GM23338 (cell line): Measurements from ENCODE around the gene RIT2. TPM values are rescaled to one million over a fixed set of nuclear protein-coding genes. Genes with fewer than 3 reads are reported as not detected.

Experiments
- ATAC-seq: fragments of 200-7000 bp; cut with Tn5 transposase; 3 replicates; pipeline ENCODE4 v1.9.1; 2020
- DNase-seq: peaks from one replicate; pipeline ENCODE4 v3.0.0-alpha.2; 2015; ENCODE audit warnings: low spot score
- H2AFZ ChIP-seq: fragments of 200-600 bp; sonication (generic); 2 replicates; pipeline ENCODE4 v1.8.0; 2016; ENCODE audit warnings: antibody characterized with exemption, mild to moderate bottlenecking, moderate library complexity
- H3F3A ChIP-seq: fragments of 200-600 bp; sonication (generic); replicated peaks from 2 replicates; pipeline ENCODE4 v1.8.0; 2017; ENCODE audit warnings: antibody characterized with exemption, mixed run types, low read depth
- H3K27ac ChIP-seq: fragments of 200-600 bp; sonication (generic); 2 replicates; pipeline ENCODE4 v1.6.1; 2016; ENCODE audit warnings: low read depth
- H3K27me3 ChIP-seq: fragments of 200-600 bp; sonication (generic); 2 replicates; pipeline ENCODE4 v1.8.0; 2016; ENCODE audit warnings: mild to moderate bottlenecking, mixed run types, moderate library complexity; ENCODE audit not compliant: insufficient read depth
- H3K36me3 ChIP-seq: fragments of 200-600 bp; sonication (generic); 2 replicates; pipeline ENCODE4 v1.8.0; 2016; ENCODE audit warnings: mild to moderate bottlenecking; ENCODE audit not compliant: insufficient read depth
- H3K4me1 ChIP-seq: fragments of 200-600 bp; sonication (generic); 2 replicates; pipeline ENCODE4 v1.8.0; 2016; ENCODE audit warnings: mild to moderate bottlenecking, moderate library complexity; ENCODE audit not compliant: insufficient read depth
- H3K4me2 ChIP-seq: fragments of 200-600 bp; sonication (generic); 2 replicates; pipeline ENCODE4 v1.7.1; 2017; ENCODE audit warnings: mixed run types
- H3K4me3 ChIP-seq: fragments of 200-600 bp; sonication (generic); 2 replicates; pipeline ENCODE4 v1.6.1; 2016; ENCODE audit warnings: mixed run types
- H3K79me2 ChIP-seq: fragments of 200-600 bp; sonication (generic); replicated peaks from 2 replicates; pipeline ENCODE4 v1.8.0; 2017; ENCODE audit warnings: mild to moderate bottlenecking; ENCODE audit not compliant: insufficient read depth
- H3K9me2 ChIP-seq: fragments of 200-600 bp; sonication (generic); 2 replicates; pipeline ENCODE4 v1.8.0; 2017; ENCODE audit not compliant: insufficient read depth
- H4K20me1 ChIP-seq: fragments of 200-600 bp; sonication (generic); replicated peaks from 2 replicates; pipeline ENCODE4 v1.8.0; 2017; ENCODE audit warnings: mild to moderate bottlenecking; ENCODE audit not compliant: insufficient read depth
- H3K27ac Mint-ChIP-seq: 2 replicates; pipeline ENCODE4 v1.8.0; 2020; ENCODE audit warnings: inconsistent platforms, mild to moderate bottlenecking, moderate library complexity, mixed read lengths
- H3K27me3 Mint-ChIP-seq: 3 replicates; pipeline ENCODE4 v1.8.0; 2022; ENCODE audit warnings: low read depth, mild to moderate bottlenecking, moderate library complexity, mixed read lengths, inconsistent platforms; ENCODE audit not compliant: insufficient read depth, poor library complexity
- H3K36me3 Mint-ChIP-seq: 3 replicates; pipeline ENCODE4 v1.8.0; 2021; ENCODE audit warnings: low read depth, mild to moderate bottlenecking, inconsistent platforms, moderate library complexity, mixed read lengths
- H3K4me1 Mint-ChIP-seq: 3 replicates; pipeline ENCODE4 v1.8.0; 2020; ENCODE audit warnings: mild to moderate bottlenecking, inconsistent platforms, mixed read lengths
- H3K4me3 Mint-ChIP-seq: 3 replicates; pipeline ENCODE4 v1.8.0; 2021; ENCODE audit warnings: moderate library complexity, mild to moderate bottlenecking, inconsistent platforms, mixed read lengths
- H3K9me3 Mint-ChIP-seq: 3 replicates; pipeline ENCODE4 v1.8.0; 2020; ENCODE audit warnings: moderate library complexity, mild to moderate bottlenecking, inconsistent platforms, mixed read lengths
- CREB1 ChIP-seq: fragments of 250-450 bp; sonication (Bioruptor Pico); IDR thresholded peaks from 2 replicates; pipeline ENCODE4 v1.5.0; 2020; ENCODE audit warnings: low read depth, mild to moderate bottlenecking, moderate library complexity
- CTCF ChIP-seq, 2 experiments: fragments of 200-600 bp in 1 of 2; sonication (generic) in 1 of 2; conservative IDR thresholded peaks; 2 replicates each; pipeline versions ENCODE4 v1.5.1 to v1.6.1; 2016 to 2017; ENCODE audit warnings: antibody characterized with exemption in 2 of 2, low read depth in 2 of 2, mild to moderate bottlenecking in 2 of 2, moderate library complexity in 1 of 2
- EZH2 ChIP-seq: fragments of 200-600 bp; sonication (generic); IDR thresholded peaks from one replicate; pipeline ENCODE4 v1.8.0; 2017; ENCODE audit warnings: antibody characterized with exemption, mild to moderate bottlenecking, low read depth; ENCODE audit not compliant: unreplicated experiment
- EZH2phosphoT487 ChIP-seq: fragments of 200-600 bp; sonication (generic); IDR thresholded peaks from one replicate; pipeline ENCODE4 v1.8.1; 2018; ENCODE audit warnings: antibody characterized with exemption; ENCODE audit not compliant: unreplicated experiment
- JUNB ChIP-seq: IDR thresholded peaks from one replicate; pipeline ENCODE4 v1.6.1; 2016; ENCODE audit warnings: antibody characterized with exemption; ENCODE audit not compliant: unreplicated experiment
- NANOG ChIP-seq: IDR thresholded peaks from 2 replicates; pipeline ENCODE4 v1.6.1; 2016; ENCODE audit warnings: antibody characterized with exemption, borderline replicate concordance
- POLR2AphosphoS5 ChIP-seq: IDR thresholded peaks from 2 replicates; pipeline ENCODE4 v1.6.1; 2016; ENCODE audit warnings: antibody characterized with exemption, low read depth
- REST ChIP-seq: IDR thresholded peaks from one replicate; pipeline ENCODE4 v1.6.1; 2018; ENCODE audit warnings: antibody characterized with exemption; ENCODE audit not compliant: unreplicated experiment
- STAT1 ChIP-seq: IDR thresholded peaks from one replicate; pipeline ENCODE4 v1.6.1; 2016; ENCODE audit warnings: antibody characterized with exemption; ENCODE audit not compliant: unreplicated experiment
- ZNF114 ChIP-seq: fragments of 250-450 bp; sonication (Bioruptor Pico); IDR thresholded peaks from 2 replicates; pipeline ENCODE4 v1.5.0; 2020; ENCODE audit warnings: mild to moderate bottlenecking, moderate library complexity
- ZNF331 ChIP-seq: fragments of 250-450 bp; sonication (Bioruptor Pico); IDR thresholded peaks from 2 replicates; pipeline ENCODE4 v1.5.0; 2020; ENCODE audit warnings: low read depth, mild to moderate bottlenecking, moderate library complexity
- ZNF462 ChIP-seq: fragments of 250-450 bp; sonication (Bioruptor Pico); IDR thresholded peaks from 2 replicates; pipeline ENCODE4 v1.5.0; 2020; ENCODE audit warnings: mild to moderate bottlenecking, moderate library complexity
- polyA plus RNA-seq: library from polyadenylated mRNA; unstranded; fragments of >200 nt; fragmentation: Nextera tagmentation; extraction: Ambion mirVana; gene quantifications from 2 replicates; pipeline ENCODE4 v1.2.1, GENCODE V29; 2016
- total RNA-seq: library from RNA; depleted of rRNA; stranded (reverse); fragments of >200 nt; shearing (Covaris generic); gene quantifications from 2 replicates; pipeline ENCODE4 v1.2.3, GENCODE V29; 2014
- TF ChIP-seq, protein P1 (sequence below): IDR thresholded peaks from 2 replicates; pipeline ENCODE4 v1.6.1; 2016; ENCODE audit warnings: antibody characterized with exemption

RIT2 gene
- total and polyA plus RNA-seq, 2 experiments from 2014 or later: 1.9 to 8.8 TPM

DNA sequence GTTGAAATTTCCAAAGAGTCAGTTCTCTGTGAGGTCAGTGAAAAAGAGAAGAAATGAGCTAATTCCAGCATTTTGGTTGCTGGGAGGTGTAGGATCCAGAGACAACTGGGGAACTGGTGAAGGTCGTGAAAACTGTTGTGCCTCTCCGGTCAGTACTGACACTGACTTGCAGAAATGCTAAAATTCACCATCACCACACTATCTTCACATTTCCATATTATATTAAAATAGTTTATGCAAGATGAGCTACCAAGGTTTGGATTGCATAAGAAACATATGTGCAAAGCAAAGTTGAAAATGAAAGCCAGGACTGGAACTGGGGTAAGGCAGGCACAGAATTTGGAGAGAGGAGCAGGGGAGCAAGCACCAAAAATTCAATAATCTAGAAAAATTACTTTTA is 21.8 kb downstream of the RIT2 start:
- H3K4me1 ChIP-seq: no peaks in the 10 kb centered on the region
- no peaks in the 10 kb centered on the region for H3K9me2 ChIP-seq
- no peak overlapping the region for H3K4me2 ChIP-seq
- no peaks in the 10 kb centered on the region for H3F3A ChIP-seq
- Mint-ChIP-seq H3K27ac (no peak overlapping the region), H3K9me3 (no peaks in the 10 kb centered on the region), H3K4me1 (peaks cover 2% of the 10 kb centered on the region; the same call in 2 of the 3 replicates), H3K36me3 (peaks cover 5% of the 10 kb centered on the region; the same call in 1 of the 3 replicates), H3K4me3 (no peak overlapping the region), H3K27me3 (no peaks in the 10 kb centered on the region)
- no peaks in the 10 kb centered on the region for H3K79me2 ChIP-seq
- 0 out of 2 replicates have a peak overlapping the region, but pooled peaks have one; percentile 14 for H2AFZ ChIP-seq
- no peak for DNase-seq
- no peak overlapping the region for H3K4me3 ChIP-seq
- no peak overlapping the region for H3K27ac ChIP-seq
- no peaks in the 10 kb centered on the region for H4K20me1 ChIP-seq
- no peaks in the 10 kb centered on the region for H3K36me3 ChIP-seq
- H3K27me3 ChIP-seq: no peaks in the 10 kb centered on the region
- TF ChIP-seq STAT1 (no peak), JUNB (no peak), REST (no peak), EZH2phosphoT487 (no peak), ZNF114 (CRISPR knock-in tag) (no peak), POLR2AphosphoS5 (no peak), NANOG (no peak), CREB1 (no peak), ZNF331 (CRISPR knock-in tag) (no peak), EZH2 (no peak), ZNF462 (CRISPR knock-in tag) (no peak), CTCF (conservative IDR thresholded peaks at IDR 0.05; ENCODE audit: low read depth in 2 of 2) (no peak)
- TF ChIP-seq, protein P1, sequence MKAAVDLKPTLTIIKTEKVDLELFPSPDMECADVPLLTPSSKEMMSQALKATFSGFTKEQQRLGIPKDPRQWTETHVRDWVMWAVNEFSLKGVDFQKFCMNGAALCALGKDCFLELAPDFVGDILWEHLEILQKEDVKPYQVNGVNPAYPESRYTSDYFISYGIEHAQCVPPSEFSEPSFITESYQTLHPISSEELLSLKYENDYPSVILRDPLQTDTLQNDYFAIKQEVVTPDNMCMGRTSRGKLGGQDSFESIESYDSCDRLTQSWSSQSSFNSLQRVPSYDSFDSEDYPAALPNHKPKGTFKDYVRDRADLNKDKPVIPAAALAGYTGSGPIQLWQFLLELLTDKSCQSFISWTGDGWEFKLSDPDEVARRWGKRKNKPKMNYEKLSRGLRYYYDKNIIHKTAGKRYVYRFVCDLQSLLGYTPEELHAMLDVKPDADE: no peak
- ATAC-seq: no peak
